NT2/D1 (cell line): ENCODE measurements around the gene GPR89B.

ENCODE experiments used
- SUZ12 ChIP-seq: IDR thresholded peaks from 2 replicates; pipeline ENCODE4 v1.6.1; 2011; ENCODE audit not compliant: insufficient read length, insufficient read depth; ENCODE audit errors: extremely low read depth
- YY1 ChIP-seq: IDR thresholded peaks from 2 replicates; pipeline ENCODE4 v1.6.1; 2011; ENCODE audit not compliant: insufficient read length, insufficient read depth
- ZNF274 ChIP-seq: IDR thresholded peaks from 2 replicates; pipeline ENCODE4 v1.6.1; 2011; ENCODE audit warnings: mild to moderate bottlenecking, low read depth, low read length

DNA sequence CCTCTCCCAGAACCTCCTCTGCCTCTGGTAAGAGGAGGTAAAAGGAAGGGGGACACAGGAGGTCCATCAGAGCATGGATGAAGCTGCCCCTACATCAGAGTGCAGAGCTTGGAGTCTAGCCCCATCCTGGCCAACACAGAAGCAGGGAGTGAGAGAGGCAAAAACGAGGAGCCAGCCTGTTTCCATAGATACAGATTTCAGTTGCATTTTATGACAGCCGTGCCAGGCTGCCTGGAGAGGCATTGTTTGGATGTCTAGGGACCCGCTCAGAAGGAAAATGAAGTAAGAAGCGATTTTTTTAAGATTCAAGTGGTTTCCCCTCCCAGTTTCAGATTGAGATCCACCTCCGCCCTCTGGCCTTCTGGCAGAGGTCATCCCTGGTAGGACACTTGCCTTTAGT is 37.1 kb upstream of the GPR89B start:
- no peak for TF ChIP-seq ZNF274
- TF ChIP-seq SUZ12: no peak
- TF ChIP-seq YY1: no peak
